HEK293 (cell line): Measurements from ENCODE around the gene TBC1D20.

Experiments
- CTCF ChIA-PET: fragments of 350-600 bp; formaldehyde crosslinking; extraction: SDS; loops from one replicate; lab custom pipeline; 2021; ENCODE audit warnings: antibody characterized with exemption; lab: Yijun Ruan, JAX
- POLR2A ChIA-PET: fragments of 300-600 bp; formaldehyde crosslinking; extraction: SDS; loops from one replicate; lab custom pipeline; 2020; ENCODE audit warnings: antibody characterized with exemption, inconsistent platforms; lab: Yijun Ruan, JAX
- H3K27ac ChIP-seq: fragments of 200-500 bp; sonication (Bioruptor generic); 2 replicates; pipeline ENCODE4 v1.5.1; 2014; ENCODE audit warnings: low read depth, low read length, control low read depth, inconsistent platforms; ENCODE audit errors: extremely low read depth
- H3K36me3 ChIP-seq, 2 experiments: fragments of 200-500 bp in 1 of 2; sonication (Bioruptor generic) in 1 of 2; 1 replicate in 1 of 2; 2 replicates in 1 of 2; pipeline ENCODE4 v1.5.1; 2014 to 2017; ENCODE audit warnings: inconsistent platforms in 2 of 2, low read length in 2 of 2; ENCODE audit not compliant: control insufficient read depth in 2 of 2, insufficient read depth in 1 of 2
- H3K4me1 ChIP-seq: fragments of 200-500 bp; sonication (Bioruptor generic); 2 replicates; pipeline ENCODE4 v1.5.1; 2014; ENCODE audit warnings: mild to moderate bottlenecking, low read length, inconsistent platforms; ENCODE audit not compliant: control insufficient read depth, insufficient read depth
- H3K4me3 ChIP-seq: 2 replicates; pipeline ENCODE4 v1.5.1; 2011; ENCODE audit warnings: low read depth, mild to moderate bottlenecking, control low read depth, low read length, moderate library complexity
- H3K9me3 ChIP-seq: fragments of 200-500 bp; sonication (Bioruptor generic); 2 replicates; pipeline ENCODE4 v1.5.1; 2014; ENCODE audit warnings: low read depth, low read length, inconsistent platforms; ENCODE audit not compliant: control insufficient read depth, insufficient read depth
- KLF1 ChIP-seq: fragments of 450-650 bp; formaldehyde crosslinking; IDR thresholded peaks from 2 replicates; pipeline ENCODE4 v1.5.1; 2016; ENCODE audit warnings: missing biosample characterization, missing genetic modification characterization
- YY1 ChIP-seq: fragments of 450-650 bp; formaldehyde crosslinking; IDR thresholded peaks from 2 replicates; pipeline ENCODE4 v1.5.1; 2018; ENCODE audit warnings: missing biosample characterization, missing genetic modification characterization
- ZIC2 ChIP-seq: fragments of 450-650 bp; formaldehyde crosslinking; IDR thresholded peaks from 2 replicates; pipeline ENCODE4 v1.5.1; 2016; ENCODE audit warnings: missing biosample characterization, missing genetic modification characterization
- ZNF132 ChIP-seq: fragments of 450-650 bp; formaldehyde crosslinking; IDR thresholded peaks from 2 replicates; pipeline ENCODE4 v1.5.1; 2017; ENCODE audit warnings: missing biosample characterization, missing genetic modification characterization, borderline replicate concordance
- ZNF239 ChIP-seq: fragments of 450-650 bp; formaldehyde crosslinking; IDR thresholded peaks from 2 replicates; pipeline ENCODE4 v1.5.1; 2016; ENCODE audit warnings: missing biosample characterization, missing genetic modification characterization
- ZNF292 ChIP-seq: fragments of 450-650 bp; formaldehyde crosslinking; IDR thresholded peaks from 2 replicates; pipeline ENCODE4 v1.5.1; 2016; ENCODE audit warnings: low read depth, missing biosample characterization, missing genetic modification characterization, borderline replicate concordance
- ZNF416 ChIP-seq: fragments of 450-650 bp; formaldehyde crosslinking; IDR thresholded peaks from 2 replicates; pipeline ENCODE4 v1.5.1; 2016; ENCODE audit warnings: missing biosample characterization, missing genetic modification characterization
- ZNF548 ChIP-seq: fragments of 450-650 bp; formaldehyde crosslinking; IDR thresholded peaks from 2 replicates; pipeline ENCODE4 v1.5.1; 2016; ENCODE audit warnings: missing biosample characterization, missing genetic modification characterization
- ZNF660 ChIP-seq: fragments of 450-650 bp; IDR thresholded peaks from 2 replicates; pipeline ENCODE4 v1.5.1; 2018; ENCODE audit warnings: missing biosample characterization, mild to moderate bottlenecking, missing genetic modification characterization
- ZNF837 ChIP-seq: fragments of 450-650 bp; formaldehyde crosslinking; IDR thresholded peaks from 2 replicates; pipeline ENCODE4 v1.5.1; 2016; ENCODE audit warnings: missing biosample characterization, missing genetic modification characterization
- TF ChIP-seq, protein P1 (sequence below): fragments of 450-650 bp; formaldehyde crosslinking; IDR thresholded peaks from 2 replicates; pipeline ENCODE4 v1.5.1; 2017; ENCODE audit warnings: missing biosample characterization, mild to moderate bottlenecking, missing genetic modification characterization, moderate library complexity
- TF ChIP-seq, protein P2 (sequence below): fragments of 450-650 bp; formaldehyde crosslinking; IDR thresholded peaks from 2 replicates; pipeline ENCODE4 v1.5.1; 2016; ENCODE audit warnings: missing biosample characterization, missing genetic modification characterization
- TF ChIP-seq, protein P3 (sequence below): fragments of 450-650 bp; formaldehyde crosslinking; IDR thresholded peaks from 2 replicates; pipeline ENCODE4 v1.5.1; 2016; ENCODE audit warnings: missing biosample characterization, missing genetic modification characterization
- TF ChIP-seq, protein P4 (sequence below): fragments of 450-650 bp; formaldehyde crosslinking; IDR thresholded peaks from 2 replicates; pipeline ENCODE4 v1.5.1; 2016; ENCODE audit warnings: missing biosample characterization, missing genetic modification characterization
- TF ChIP-seq, protein P5 (sequence below): fragments of 450-650 bp; formaldehyde crosslinking; conservative IDR thresholded peaks from 2 replicates; pipeline ENCODE4 v1.5.1; 2016; ENCODE audit warnings: low read depth, missing biosample characterization, missing genetic modification characterization
- TF ChIP-seq, protein P6 (sequence below): fragments of 450-650 bp; formaldehyde crosslinking; conservative IDR thresholded peaks from 2 replicates; pipeline ENCODE4 v1.5.1; 2016; ENCODE audit warnings: low read depth, missing biosample characterization, missing genetic modification characterization

TBC1D20 gene

DNA sequence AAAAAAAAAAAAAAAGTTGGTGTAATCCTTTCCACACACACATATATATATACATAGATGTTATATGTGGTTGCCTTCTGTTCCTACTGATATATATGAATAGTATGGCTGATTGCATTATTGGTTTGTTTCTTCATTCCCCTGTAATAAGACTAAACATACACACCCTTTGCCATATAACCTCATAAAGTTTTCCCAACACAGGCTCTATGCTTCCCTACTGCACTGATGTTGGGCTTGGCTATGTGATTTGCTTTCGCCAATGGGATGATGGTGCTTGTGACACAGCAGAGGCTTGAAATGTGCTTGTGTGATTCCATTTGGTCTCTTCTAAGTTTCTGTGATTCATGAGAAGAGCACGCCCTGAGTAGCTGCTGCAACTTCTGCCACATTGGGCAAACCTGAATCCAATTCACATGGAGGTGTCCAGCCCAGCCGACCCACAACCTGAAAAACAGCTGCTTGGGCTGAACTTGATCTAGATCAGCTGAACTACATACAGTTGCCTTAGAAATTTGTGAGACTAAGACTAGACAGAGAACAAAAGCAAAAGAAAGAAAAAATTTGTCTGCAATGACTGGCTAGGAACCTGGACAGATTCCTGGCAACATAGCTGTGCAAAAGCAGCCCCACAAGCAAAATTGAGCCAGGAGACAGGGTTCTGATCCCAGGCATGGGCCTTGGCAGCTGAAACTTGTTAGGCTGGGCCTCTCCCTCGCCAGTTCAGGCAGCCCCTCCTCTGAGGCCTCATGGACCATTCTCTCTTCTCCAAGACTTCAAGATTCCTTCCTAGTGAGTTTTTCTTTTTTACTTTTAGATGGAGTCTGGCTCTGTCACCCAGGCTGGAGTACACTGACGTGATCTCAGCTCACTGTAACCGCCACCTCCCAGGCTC, 13.4 kb upstream of the TBC1D20 start:
- Histone ChIP-seq H3K4me1 (no peaks in the 10 kb centered on the region), H3K9me3 (no peaks in the 10 kb centered on the region), H3K27ac (no peak overlapping the region)
- POLR2A ChIA-PET: no interaction called here
- CTCF ChIA-PET: interaction anchor here (0.7 to 4.9 kb wide), 6 partner anchors 8 to 264 kb away, joined by 3 to 54 read pairs (median 3); no protein-coding TSS in a partner anchor
- TF ChIP-seq, protein P1, sequence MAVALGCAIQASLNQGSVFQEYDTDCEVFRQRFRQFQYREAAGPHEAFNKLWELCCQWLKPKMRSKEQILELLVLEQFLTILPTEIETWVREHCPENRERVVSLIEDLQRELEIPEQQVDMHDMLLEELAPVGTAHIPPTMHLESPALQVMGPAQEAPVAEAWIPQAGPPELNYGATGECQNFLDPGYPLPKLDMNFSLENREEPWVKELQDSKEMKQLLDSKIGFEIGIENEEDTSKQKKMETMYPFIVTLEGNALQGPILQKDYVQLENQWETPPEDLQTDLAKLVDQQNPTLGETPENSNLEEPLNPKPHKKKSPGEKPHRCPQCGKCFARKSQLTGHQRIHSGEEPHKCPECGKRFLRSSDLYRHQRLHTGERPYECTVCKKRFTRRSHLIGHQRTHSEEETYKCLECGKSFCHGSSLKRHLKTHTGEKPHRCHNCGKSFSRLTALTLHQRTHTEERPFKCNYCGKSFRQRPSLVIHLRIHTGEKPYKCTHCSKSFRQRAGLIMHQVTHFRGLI: peak; percentile 76; the same call in 1 of the 2 replicates
- no peak for TF ChIP-seq ZNF292 (tag by site-specific recombination)
- TF ChIP-seq, all 188 proteins: peak for 1
- no peak overlapping the region for H3K4me3 ChIP-seq
- H3K36me3 ChIP-seq: peaks cover 23 to 42% of the 10 kb centered on the region in 2 experiments

DNA sequence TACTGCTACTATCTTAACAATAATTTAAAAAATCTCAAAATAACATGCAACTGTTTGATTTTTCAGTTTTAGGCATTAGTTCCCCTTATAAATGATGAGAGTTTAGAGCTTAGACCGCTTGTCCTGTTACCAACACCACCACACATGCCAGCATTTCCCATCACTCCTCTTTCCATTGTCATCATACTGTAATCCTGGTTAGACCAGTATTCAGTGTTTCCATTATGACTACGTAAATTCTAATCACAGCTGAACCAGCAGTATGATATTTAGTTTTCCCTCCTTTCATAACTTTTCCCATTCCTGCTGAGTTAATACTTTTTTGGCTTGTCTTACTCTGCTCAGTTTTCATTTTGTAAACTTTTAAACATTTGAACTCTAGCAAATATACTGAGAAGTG, 12.2 kb upstream of the TBC1D20 start:
- POLR2A ChIA-PET: no interaction called here
- CTCF ChIA-PET: interaction anchor here (0.7 to 2.5 kb wide), 2 partner anchors 120 to 124 kb away, joined by 3 to 15 read pairs; no protein-coding TSS in a partner anchor
- H3K36me3 ChIP-seq: peaks cover 23 to 33% of the 10 kb centered on the region in 2 experiments
- TF ChIP-seq, protein P2, sequence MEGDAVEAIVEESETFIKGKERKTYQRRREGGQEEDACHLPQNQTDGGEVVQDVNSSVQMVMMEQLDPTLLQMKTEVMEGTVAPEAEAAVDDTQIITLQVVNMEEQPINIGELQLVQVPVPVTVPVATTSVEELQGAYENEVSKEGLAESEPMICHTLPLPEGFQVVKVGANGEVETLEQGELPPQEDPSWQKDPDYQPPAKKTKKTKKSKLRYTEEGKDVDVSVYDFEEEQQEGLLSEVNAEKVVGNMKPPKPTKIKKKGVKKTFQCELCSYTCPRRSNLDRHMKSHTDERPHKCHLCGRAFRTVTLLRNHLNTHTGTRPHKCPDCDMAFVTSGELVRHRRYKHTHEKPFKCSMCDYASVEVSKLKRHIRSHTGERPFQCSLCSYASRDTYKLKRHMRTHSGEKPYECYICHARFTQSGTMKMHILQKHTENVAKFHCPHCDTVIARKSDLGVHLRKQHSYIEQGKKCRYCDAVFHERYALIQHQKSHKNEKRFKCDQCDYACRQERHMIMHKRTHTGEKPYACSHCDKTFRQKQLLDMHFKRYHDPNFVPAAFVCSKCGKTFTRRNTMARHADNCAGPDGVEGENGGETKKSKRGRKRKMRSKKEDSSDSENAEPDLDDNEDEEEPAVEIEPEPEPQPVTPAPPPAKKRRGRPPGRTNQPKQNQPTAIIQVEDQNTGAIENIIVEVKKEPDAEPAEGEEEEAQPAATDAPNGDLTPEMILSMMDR (tag by site-specific recombination): no peak
- TF ChIP-seq ZNF239 (tag by site-specific recombination) (no peak), ZNF548 (no peak), YY1 (no peak), ZNF416 (tag by site-specific recombination) (no peak), ZNF660 (tag by site-specific recombination) (no peak), ZIC2 (tag by site-specific recombination) (no peak), ZNF837 (tag by site-specific recombination) (no peak), KLF1 (tag by site-specific recombination) (no peak), ZNF132 (tag by site-specific recombination) (no peak)
- TF ChIP-seq, protein P3, sequence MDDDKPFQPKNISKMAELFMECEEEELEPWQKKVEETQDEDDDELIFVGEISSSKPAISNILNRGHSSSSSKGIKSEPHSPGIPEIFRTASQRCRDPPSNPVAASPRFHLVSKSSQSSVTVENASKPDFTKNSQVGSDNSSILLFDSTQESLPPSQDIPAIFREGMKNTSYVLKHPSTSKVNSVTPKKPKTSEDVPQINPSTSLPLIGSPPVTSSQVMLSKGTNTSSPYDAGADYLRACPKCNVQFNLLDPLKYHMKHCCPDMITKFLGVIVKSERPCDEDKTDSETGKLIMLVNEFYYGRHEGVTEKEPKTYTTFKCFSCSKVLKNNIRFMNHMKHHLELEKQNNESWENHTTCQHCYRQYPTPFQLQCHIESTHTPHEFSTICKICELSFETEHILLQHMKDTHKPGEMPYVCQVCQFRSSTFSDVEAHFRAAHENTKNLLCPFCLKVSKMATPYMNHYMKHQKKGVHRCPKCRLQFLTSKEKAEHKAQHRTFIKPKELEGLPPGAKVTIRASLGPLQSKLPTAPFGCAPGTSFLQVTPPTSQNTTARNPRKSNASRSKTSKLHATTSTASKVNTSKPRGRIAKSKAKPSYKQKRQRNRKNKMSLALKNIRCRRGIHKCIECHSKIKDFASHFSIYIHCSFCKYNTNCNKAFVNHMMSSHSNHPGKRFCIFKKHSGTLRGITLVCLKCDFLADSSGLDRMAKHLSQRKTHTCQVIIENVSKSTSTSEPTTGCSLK (tag by site-specific recombination): no peak
- TF ChIP-seq, protein P4, sequence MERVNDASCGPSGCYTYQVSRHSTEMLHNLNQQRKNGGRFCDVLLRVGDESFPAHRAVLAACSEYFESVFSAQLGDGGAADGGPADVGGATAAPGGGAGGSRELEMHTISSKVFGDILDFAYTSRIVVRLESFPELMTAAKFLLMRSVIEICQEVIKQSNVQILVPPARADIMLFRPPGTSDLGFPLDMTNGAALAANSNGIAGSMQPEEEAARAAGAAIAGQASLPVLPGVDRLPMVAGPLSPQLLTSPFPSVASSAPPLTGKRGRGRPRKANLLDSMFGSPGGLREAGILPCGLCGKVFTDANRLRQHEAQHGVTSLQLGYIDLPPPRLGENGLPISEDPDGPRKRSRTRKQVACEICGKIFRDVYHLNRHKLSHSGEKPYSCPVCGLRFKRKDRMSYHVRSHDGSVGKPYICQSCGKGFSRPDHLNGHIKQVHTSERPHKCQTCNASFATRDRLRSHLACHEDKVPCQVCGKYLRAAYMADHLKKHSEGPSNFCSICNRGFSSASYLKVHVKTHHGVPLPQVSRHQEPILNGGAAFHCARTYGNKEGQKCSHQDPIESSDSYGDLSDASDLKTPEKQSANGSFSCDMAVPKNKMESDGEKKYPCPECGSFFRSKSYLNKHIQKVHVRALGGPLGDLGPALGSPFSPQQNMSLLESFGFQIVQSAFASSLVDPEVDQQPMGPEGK (tag by site-specific recombination): no peak
- TF ChIP-seq, protein P5, sequence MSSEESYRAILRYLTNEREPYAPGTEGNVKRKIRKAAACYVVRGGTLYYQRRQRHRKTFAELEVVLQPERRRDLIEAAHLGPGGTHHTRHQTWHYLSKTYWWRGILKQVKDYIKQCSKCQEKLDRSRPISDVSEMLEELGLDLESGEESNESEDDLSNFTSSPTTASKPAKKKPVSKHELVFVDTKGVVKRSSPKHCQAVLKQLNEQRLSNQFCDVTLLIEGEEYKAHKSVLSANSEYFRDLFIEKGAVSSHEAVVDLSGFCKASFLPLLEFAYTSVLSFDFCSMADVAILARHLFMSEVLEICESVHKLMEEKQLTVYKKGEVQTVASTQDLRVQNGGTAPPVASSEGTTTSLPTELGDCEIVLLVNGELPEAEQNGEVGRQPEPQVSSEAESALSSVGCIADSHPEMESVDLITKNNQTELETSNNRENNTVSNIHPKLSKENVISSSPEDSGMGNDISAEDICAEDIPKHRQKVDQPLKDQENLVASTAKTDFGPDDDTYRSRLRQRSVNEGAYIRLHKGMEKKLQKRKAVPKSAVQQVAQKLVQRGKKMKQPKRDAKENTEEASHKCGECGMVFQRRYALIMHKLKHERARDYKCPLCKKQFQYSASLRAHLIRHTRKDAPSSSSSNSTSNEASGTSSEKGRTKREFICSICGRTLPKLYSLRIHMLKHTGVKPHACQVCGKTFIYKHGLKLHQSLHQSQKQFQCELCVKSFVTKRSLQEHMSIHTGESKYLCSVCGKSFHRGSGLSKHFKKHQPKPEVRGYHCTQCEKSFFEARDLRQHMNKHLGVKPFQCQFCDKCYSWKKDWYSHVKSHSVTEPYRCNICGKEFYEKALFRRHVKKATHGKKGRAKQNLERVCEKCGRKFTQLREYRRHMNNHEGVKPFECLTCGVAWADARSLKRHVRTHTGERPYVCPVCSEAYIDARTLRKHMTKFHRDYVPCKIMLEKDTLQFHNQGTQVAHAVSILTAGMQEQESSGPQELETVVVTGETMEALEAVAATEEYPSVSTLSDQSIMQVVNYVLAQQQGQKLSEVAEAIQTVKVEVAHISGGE: no peak
- TF ChIP-seq, protein P6, sequence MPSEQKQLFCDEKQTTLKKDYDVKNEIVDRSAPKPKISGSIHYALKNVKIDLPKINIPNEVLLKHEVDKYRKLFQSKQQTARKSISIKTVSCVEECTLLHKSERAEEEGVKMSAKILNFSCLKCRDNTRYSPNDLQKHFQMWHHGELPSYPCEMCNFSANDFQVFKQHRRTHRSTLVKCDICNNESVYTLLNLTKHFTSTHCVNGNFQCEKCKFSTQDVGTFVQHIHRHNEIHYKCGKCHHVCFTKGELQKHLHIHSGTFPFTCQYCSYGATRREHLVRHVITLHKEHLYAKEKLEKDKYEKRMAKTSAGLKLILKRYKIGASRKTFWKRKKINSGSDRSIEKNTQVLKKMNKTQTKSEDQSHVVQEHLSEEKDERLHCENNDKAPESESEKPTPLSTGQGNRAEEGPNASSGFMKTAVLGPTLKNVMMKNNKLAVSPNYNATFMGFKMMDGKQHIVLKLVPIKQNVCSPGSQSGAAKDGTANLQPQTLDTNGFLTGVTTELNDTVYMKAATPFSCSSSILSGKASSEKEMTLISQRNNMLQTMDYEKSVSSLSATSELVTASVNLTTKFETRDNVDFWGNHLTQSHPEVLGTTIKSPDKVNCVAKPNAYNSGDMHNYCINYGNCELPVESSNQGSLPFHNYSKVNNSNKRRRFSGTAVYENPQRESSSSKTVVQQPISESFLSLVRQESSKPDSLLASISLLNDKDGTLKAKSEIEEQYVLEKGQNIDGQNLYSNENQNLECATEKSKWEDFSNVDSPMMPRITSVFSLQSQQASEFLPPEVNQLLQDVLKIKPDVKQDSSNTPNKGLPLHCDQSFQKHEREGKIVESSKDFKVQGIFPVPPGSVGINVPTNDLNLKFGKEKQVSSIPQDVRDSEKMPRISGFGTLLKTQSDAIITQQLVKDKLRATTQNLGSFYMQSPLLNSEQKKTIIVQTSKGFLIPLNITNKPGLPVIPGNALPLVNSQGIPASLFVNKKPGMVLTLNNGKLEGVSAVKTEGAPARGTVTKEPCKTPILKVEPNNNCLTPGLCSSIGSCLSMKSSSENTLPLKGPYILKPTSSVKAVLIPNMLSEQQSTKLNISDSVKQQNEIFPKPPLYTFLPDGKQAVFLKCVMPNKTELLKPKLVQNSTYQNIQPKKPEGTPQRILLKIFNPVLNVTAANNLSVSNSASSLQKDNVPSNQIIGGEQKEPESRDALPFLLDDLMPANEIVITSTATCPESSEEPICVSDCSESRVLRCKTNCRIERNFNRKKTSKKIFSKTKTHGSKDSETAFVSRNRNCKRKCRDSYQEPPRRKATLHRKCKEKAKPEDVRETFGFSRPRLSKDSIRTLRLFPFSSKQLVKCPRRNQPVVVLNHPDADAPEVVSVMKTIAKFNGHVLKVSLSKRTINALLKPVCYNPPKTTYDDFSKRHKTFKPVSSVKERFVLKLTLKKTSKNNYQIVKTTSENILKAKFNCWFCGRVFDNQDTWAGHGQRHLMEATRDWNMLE: no peak

More for the DNA sequence above, 12.2 kb upstream of the TBC1D20 start:
- no peaks in the 10 kb centered on the region for H3K9me3 ChIP-seq
- H3K4me1 ChIP-seq: no peaks in the 10 kb centered on the region
- H3K4me3 ChIP-seq: no peak overlapping the region
- H3K27ac ChIP-seq: no peak overlapping the region
